Stomach (tissue), 9 donors: ENCODE measurements around the gene MSX1. TPM values are rescaled to one million over a fixed set of nuclear protein-coding genes. Genes with fewer than 3 reads are reported as not detected.

ENCODE experiments used
- DNase-seq, 2 donors: peaks; one replicate each; pipeline versions ENCODE4 v3.0.0 to v3.0.0-alpha.2; 2013 to 2019
- H3K27ac ChIP-seq, 5 donors: fragments of 200-600 bp in 4 of 5; sonication (generic) in 4 of 5; one replicate each; pipeline ENCODE4 v1.5.1; 2013 to 2019; ENCODE audit warnings: mild to moderate bottlenecking in 1 of 5, moderate library complexity in 1 of 5
- H3K27me3 ChIP-seq, 3 donors: fragments of 200-600 bp; sonication (generic); one replicate each; pipeline ENCODE4 v1.5.1; 2017 to 2019; ENCODE audit warnings: mixed run types in 1 of 3
- H3K36me3 ChIP-seq, 4 donors: fragments of 200-600 bp; sonication (generic); 1 replicate in 3 of 4; 2 replicates in 1 of 4; pipeline ENCODE4 v1.5.1; 2016 to 2019
- H3K4me1 ChIP-seq, 4 donors: fragments of 200-600 bp; sonication (generic); one replicate each; pipeline ENCODE4 v1.5.1; 2016 to 2019
- H3K4me3 ChIP-seq, 4 donors: fragments of 200-600 bp; sonication (generic) in 3 of 4; one replicate each; pipeline ENCODE4 v1.5.1; 2016 to 2019; ENCODE audit warnings: mild to moderate bottlenecking in 1 of 4
- H3K9me3 ChIP-seq, 4 donors: fragments of 200-600 bp; sonication (generic); one replicate each; pipeline ENCODE4 v1.5.1; 2016 to 2019
- EP300 ChIP-seq: sonication (generic); formaldehyde crosslinking; IDR thresholded peaks from one replicate; pipeline ENCODE4 v1.6.1; 2017; ENCODE audit warnings: antibody characterized with exemption
- POLR2A ChIP-seq, 4 donors: fragments of 450-650 bp; IDR thresholded peaks; one replicate each; pipeline ENCODE4 v1.6.1; 2016; ENCODE audit warnings: antibody characterized with exemption in 4 of 4, control low read depth in 2 of 4, mild to moderate bottlenecking in 1 of 4, moderate library complexity in 1 of 4
- POLR2AphosphoS5 ChIP-seq, 3 donors: sonication (generic); formaldehyde crosslinking; IDR thresholded peaks; one replicate each; pipeline ENCODE4 v1.6.1; 2016; ENCODE audit warnings: antibody characterized with exemption in 3 of 3
- WGBS, 5 donors: extraction: QIAGEN DNeasy Blood & Tissue Kit in 3 of 5; methylation state at CpG; one replicate each; pipeline versions ENCODE4 v1.1.5 to v1.1.7; 2013 to 2018; 5-methylcytosine and 5-hydroxymethylcytosine counted together
- intact Hi-C: fragments of 100-400 bp; cut with DNase I; formaldehyde crosslinking; loops from one replicate; pipeline ENCODE4 v1.15.1; 2023; ENCODE audit warnings: low total_unique reads
- polyA plus RNA-seq, 3 donors: library from polyadenylated mRNA; stranded (reverse); fragments of 200-250 nt; gene quantifications; one replicate each; pipeline ENCODE4 v1.2.3, GENCODE V29; 2013
- total RNA-seq, 5 donors: library from RNA; depleted of rRNA; stranded (reverse); fragments of >200 nt; gene quantifications; one replicate each; pipeline versions ENCODE4 v1.1.0 to v1.2.3, GENCODE V29; 2014 to 2016
- TF ChIP-seq, protein P1 (sequence below), 7 experiments: fragments of 450-650 bp in 4 of 7; fragments of 200-600 bp in 3 of 7; sonication (generic) in 3 of 7; IDR thresholded peaks; one replicate each; pipeline ENCODE4 v1.5.1; 2016 to 2019; ENCODE audit warnings: antibody characterized with exemption in 7 of 7, control low read depth in 2 of 7, mild to moderate bottlenecking in 1 of 7
- donor health status: healthy with polysubstance abuse.
- donor health status: Bipolar disorder and iron deficiency.
- donor health status: healthy.

The MSX1 gene
- total and polyA plus RNA-seq, 8 donors = 0.55 to 6.5 (median 1.1) TPM; not detected in 3

DNA sequence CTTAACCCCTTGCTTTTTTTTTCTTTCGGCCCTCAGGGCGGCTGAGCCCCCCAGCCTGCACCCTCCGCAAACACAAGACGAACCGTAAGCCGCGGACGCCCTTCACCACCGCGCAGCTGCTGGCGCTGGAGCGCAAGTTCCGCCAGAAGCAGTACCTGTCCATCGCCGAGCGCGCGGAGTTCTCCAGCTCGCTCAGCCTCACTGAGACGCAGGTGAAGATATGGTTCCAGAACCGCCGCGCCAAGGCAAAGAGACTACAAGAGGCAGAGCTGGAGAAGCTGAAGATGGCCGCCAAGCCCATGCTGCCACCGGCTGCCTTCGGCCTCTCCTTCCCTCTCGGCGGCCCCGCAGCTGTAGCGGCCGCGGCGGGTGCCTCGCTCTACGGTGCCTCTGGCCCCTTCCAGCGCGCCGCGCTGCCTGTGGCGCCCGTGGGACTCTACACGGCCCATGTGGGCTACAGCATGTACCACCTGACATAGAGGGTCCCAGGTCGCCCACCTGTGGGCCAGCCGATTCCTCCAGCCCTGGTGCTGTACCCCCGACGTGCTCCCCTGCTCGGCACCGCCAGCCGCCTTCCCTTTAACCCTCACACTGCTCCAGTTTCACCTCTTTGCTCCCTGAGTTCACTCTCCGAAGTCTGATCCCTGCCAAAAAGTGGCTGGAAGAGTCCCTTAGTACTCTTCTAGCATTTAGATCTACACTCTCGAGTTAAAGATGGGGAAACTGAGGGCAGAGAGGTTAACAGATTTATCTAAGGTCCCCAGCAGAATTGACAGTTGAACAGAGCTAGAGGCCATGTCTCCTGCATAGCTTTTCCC lies 3.4 kb downstream of the MSX1 start:
- H3K36me3 ChIP-seq = no peaks in the 10 kb centered on the region
- H3K4me3 ChIP-seq = no peak overlapping the region
- peaks cover 76 to 100% (median 92%) of the 10 kb centered on the region in 3 donors for H3K27me3 ChIP-seq
- peaks cover 45 to 73% (median 64%) of the 10 kb centered on the region in 4 donors for H3K4me1 ChIP-seq
- WGBS, 5 donors = 18 to 44% (median 26%) methylated on average over 33 to 51 of the region's 51 CpGs
- intact Hi-C loops = no loop called here
- no peak for DNase-seq
- H3K9me3 ChIP-seq = peaks cover 0 to 9% (median 2%) of the 10 kb centered on the region in 4 donors
- TF ChIP-seq POLR2A (IDR thresholded peaks at IDR 0.05) (no peak), POLR2AphosphoS5 (IDR thresholded peaks at IDR 0.05) (no peak), EP300 (no peak)
- TF ChIP-seq, protein P1, sequence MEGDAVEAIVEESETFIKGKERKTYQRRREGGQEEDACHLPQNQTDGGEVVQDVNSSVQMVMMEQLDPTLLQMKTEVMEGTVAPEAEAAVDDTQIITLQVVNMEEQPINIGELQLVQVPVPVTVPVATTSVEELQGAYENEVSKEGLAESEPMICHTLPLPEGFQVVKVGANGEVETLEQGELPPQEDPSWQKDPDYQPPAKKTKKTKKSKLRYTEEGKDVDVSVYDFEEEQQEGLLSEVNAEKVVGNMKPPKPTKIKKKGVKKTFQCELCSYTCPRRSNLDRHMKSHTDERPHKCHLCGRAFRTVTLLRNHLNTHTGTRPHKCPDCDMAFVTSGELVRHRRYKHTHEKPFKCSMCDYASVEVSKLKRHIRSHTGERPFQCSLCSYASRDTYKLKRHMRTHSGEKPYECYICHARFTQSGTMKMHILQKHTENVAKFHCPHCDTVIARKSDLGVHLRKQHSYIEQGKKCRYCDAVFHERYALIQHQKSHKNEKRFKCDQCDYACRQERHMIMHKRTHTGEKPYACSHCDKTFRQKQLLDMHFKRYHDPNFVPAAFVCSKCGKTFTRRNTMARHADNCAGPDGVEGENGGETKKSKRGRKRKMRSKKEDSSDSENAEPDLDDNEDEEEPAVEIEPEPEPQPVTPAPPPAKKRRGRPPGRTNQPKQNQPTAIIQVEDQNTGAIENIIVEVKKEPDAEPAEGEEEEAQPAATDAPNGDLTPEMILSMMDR (IDR thresholded peaks at IDR 0.05) = no peak
- no peak overlapping the region for H3K27ac ChIP-seq

DNA sequence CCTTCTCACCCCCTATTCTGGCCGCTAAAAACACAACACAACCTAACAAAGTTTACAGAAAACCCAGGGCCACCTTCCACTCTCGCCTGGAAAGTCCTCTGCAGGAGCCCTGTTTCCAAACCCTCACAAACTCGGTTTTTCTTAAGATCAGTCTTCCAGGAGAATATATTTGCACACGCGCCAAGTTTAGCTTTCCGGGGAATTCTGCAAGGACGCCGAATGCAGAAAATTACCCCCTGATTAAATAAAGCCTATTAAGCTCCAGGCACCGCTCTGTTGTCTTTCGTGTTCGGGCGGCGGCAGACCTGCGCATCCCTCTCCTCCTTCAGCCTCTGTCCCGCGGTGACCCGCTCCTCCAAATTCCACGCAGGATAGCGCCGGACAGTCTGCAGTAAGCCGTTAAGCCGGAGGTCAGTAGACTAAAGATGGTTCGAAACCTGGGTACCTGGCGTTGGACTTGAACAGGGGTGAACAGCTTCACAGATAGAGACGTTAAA lies 5.0 kb downstream of the MSX1 start:
- Histone ChIP-seq H3K27me3 (peaks cover 79 to 100% (median 94%) of the 10 kb centered on the region in 3 donors), H3K27ac (no peak overlapping the region), H3K36me3 (no peaks in the 10 kb centered on the region), H3K4me3 (no peak overlapping the region), H3K4me1 (peaks cover 36 to 66% (median 49%) of the 10 kb centered on the region in 4 donors), H3K9me3 (peaks cover 0 to 3% (median 0%) of the 10 kb centered on the region in 4 donors)
- DNase-seq = no peak
- TF ChIP-seq, protein P1 (IDR thresholded peaks at IDR 0.05) = no peak
- no peak for TF ChIP-seq POLR2A (IDR thresholded peaks at IDR 0.05)
- TF ChIP-seq POLR2AphosphoS5 (IDR thresholded peaks at IDR 0.05) = no peak
- no peak for TF ChIP-seq EP300
- WGBS, 5 donors = 12 to 22% (median 15%) methylated on average over 25 of the region's 25 CpGs
- intact Hi-C loops = no loop called here

DNA sequence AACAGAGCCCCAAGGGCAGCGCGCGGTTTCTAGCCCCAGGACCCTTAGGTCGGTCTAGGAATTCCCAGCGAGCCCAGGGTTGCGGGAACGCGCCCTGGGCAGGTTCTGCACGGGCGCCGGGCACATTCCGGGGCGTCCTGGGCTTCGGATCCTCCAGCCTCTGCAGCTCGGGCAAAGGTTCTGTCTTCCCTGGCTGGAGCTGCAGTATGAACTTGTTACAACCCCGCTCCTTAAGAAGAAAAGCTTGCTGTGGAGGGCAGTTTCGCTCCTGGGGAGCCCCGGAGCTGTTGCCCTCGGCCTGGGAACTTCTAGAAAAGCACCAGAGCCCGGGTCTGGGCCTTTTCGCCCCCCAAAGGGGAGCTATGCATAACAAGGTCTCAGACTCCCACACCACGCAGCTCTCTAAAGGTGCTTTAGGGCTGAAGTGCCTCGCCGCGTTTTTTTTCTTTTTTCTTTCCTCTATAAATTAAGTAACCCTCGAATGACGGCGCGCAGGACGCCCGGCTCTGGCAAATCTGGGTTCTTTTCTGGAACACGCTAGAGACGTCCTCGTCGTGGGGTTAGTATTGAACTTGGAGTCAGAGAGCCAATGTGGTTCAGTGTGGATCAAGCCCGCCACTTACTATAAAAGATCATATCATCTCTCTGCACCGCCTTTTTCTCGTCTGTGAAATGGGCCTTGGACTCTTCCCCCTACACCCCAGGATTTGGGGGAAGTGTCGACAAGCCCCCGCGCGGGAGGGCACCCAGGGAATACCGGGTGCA lies 5.7 kb downstream of the MSX1 start:
- TF ChIP-seq POLR2A (IDR thresholded peaks at IDR 0.05) (no peak), EP300 (no peak), POLR2AphosphoS5 (IDR thresholded peaks at IDR 0.05) (no peak)
- TF ChIP-seq, protein P1 (IDR thresholded peaks at IDR 0.05) = no peak
- Histone ChIP-seq H3K4me1 (peaks cover 30 to 68% (median 43%) of the 10 kb centered on the region in 4 donors), H3K4me3 (peak overlapping the region in 1 of 4 donors; percentile 24), H3K27ac (no peak overlapping the region), H3K27me3 (peaks cover 78 to 100% (median 94%) of the 10 kb centered on the region in 3 donors), H3K36me3 (no peaks in the 10 kb centered on the region), H3K9me3 (peaks cover 0 to 3% (median 0%) of the 10 kb centered on the region in 4 donors)
- intact Hi-C loops = no loop called here
- 5 to 14% (median 7%) methylated on average over 38 to 43 of the region's 43 CpGs for WGBS, 5 donors
- DNase-seq = no peak

DNA sequence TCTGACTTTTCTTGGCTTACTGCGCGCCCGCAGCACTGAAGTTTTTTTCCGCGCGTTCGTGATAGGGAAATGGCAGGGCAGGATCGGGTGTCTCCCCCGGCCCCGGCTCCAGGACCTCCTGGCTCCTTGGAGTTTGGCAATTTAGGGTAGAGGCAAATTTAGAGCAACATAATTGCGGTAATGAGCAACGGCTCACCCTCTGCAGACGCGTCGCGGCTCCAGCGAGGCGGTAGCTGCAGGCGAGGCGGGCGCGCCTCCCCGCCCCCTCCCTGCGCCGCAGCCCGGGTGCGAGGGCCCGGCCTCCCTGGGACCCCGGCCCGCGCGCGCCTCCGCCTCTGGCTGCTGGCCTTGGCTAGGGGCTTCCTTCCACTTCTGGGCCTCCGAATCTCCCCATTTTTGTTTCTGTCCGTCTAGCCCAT lies 6.2 kb downstream of the MSX1 start:
- 3 to 9% (median 6%) methylated on average over 13 to 36 of the region's 36 CpGs for WGBS, 5 donors
- intact Hi-C loops = no loop called here
- TF ChIP-seq, protein P1 (IDR thresholded peaks at IDR 0.05) = no peak
- no peak for TF ChIP-seq POLR2AphosphoS5 (IDR thresholded peaks at IDR 0.05)
- H3K27ac ChIP-seq = no peak overlapping the region
- peak overlapping the region in 3 of 4 donors; percentile 18 to 28 (median 24) for H3K4me3 ChIP-seq
- peaks cover 24 to 64% (median 37%) of the 10 kb centered on the region in 4 donors for H3K4me1 ChIP-seq
- peaks cover 79 to 100% (median 94%) of the 10 kb centered on the region in 3 donors for H3K27me3 ChIP-seq
- H3K9me3 ChIP-seq = peaks cover 0 to 3% (median 0%) of the 10 kb centered on the region in 4 donors
- no peak for DNase-seq
- H3K36me3 ChIP-seq = no peaks in the 10 kb centered on the region
